HUDEP-2 (cell line): Measurements from ENCODE around the gene PTGES3L.
"Not testable (repeated sequence)": the region's sequence is repeated elsewhere in the genome, so short reads cannot be mapped to it uniquely, and the experiment has no call there.

ENCODE experiments used
- DNase-seq, 76 experiments: peaks; one replicate each; lab custom pipeline; 2025; ENCODE audit not compliant: unreplicated experiment in 76 of 76; lab: John Stamatoyannopoulos, UW

The PTGES3L gene

GRCh38 chr17:42985225-42985624 lies 5.3 kb upstream of the PTGES3L start:
- no peak for DNase-seq

DNA sequence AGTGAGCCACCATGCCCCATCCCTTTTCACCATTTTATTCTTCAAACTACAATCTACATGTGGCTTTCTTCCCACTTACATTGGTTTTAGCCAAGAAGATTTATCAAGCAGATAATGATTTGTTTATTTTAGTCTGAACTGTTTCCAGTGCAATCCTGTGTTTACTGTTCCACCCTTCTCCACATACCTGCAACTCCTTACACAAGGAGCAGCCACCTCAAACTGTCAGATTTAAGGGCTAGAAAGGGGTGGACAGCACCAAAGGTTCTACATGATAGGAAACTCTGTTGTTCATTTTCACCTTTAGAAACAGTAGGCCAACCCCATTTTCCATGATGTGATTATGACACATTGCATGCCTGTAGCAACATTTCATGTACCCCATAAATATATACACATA lies 2.4 kb upstream of the PTGES3L start:
- no peak for DNase-seq

- DNase-seq = peak in 28 of 76 experiments; percentile 5 to 55 (median 22)
Observed at GRCh38 chr17:42980766-42981397, 1.0 kb upstream of the PTGES3L start.

DNA sequence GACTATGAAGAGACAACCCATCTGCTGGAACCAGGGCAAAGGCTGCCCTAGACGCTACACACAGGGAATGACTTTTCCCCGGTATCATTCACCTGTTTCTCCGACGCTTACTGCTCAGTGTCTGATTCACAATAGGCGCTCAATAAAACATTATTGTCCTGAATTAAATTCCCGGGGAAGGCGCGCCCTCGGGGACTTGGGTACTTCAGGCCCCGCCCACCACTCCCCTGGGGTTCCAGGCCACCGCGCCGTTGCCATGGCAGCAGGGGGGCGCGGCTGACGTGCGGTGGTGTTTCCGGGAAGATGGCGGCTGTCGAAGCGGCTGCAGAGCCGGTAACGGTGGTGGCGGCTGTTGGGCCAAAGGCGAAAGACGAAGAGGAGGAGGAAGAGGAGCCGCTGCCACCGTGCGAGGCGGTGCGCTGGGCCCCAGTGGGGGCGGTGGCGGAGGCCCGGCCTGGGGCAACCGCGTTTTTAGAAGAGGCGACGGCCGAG lies 440 bp upstream of the PTGES3L start, which contains the start of gene RUNDC1:
Gene RUNDC1 (plus strand): TSS at position 292 of the 492 bp plus-strand sequence. CDS start 12 bp downstream, at position 304.
- DNase-seq = peak in 74 of 76 experiments; percentile 15 to 91 (median 78)

GRCh38 chr17:42975701-42976100 lies 4.2 kb downstream of the PTGES3L start:
- DNase-seq = not testable (repeated sequence)

- no peak for DNase-seq
Observed at GRCh38 chr17:42975265-42975664, 4.6 kb downstream of the PTGES3L start.

GRCh38 chr17:42973323-42973722 lies 6.6 kb downstream of the PTGES3L start:
- DNase-seq = not testable (repeated sequence)

DNA sequence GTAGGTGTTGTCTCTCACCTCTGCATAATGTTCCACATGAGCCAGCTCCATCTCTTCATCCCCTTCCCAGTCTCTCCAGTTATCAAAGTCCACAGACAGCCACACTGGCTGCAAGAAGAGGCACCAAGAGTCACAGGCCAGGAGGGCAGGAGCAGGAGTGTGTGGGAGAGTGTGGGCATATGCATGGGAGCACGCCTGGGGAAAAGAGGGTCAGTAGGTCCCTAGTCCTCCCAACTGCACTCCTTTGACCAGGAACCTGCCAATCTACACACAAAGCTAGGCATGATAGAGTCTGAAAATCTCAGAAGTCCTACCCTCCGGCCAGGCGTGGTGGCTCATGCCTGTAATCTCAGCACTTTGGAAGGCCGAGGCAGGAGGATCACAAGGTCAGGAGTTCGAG lies 8.3 kb downstream of the PTGES3L start:
- DNase-seq = no peak

DNA sequence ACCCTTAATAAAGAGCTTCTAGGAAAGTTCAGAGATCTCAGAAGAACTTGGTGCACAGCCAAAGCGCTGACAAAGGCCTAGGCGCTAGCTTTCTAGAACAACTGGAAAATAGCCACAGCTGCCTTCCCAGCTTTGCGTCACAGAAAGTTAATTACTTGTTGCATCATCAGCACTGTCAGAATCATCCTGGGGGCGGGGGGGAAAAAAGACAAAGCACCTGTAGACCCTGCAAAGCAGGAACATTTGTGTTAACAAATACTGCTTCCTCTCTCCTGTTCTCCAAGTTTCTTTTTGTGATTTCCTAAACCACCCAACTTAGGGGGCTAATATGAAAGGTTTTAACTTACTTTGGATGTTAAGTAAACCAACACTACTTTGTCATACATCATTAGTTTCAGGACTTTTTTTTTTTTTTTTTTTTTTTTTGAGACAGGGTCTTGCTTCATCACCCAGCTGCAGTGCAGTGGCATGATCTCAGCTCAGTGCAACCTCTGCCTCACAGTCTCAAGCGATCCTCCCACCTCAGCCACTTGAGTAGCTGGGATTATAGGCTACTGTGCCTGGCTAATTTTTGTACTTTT lies 10.8 kb downstream of the PTGES3L start:
- peak in 1 of 76 experiments; percentile 2 for DNase-seq

GRCh38 chr17:42967925-42968324 lies 12.0 kb downstream of the PTGES3L start:
- DNase-seq = no peak

DNA sequence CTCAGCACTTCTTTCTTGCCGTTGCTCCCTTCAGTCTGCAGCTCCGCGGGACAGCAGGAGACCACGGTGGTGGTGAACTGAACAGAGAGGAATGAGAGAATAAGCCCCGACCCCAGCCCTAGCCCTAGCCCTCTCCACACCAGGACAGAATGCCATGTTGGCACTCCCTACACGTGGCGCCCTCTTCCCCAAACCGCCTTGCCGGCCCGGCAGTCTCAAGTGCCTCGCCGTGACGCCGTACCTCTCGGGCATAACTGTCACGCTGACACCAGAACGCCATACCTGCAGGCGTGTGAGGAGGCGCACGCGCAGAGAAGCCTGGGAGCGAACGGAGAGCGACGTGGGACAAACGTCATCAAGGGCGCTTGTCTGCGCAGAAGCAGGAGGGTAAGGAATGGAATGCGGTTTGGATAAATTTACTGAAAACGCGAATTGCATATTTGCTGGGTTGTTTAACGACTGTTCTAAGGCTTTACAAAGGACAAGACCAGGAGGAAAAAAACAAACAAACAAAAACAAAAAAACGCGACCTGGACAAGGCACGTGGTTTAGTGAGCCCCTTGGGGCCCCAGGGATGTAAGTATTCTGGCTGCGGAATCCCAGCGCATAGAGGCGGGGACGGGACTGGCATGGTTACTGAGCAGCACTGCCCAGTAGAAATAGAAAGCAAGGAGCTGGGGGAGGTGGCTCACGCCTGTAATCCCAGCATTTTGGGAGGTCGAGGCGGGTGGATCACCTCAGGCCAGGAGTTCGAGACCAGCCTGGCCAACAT lies 15.5 kb downstream of the PTGES3L start, which contains the start of gene AARSD1:
Gene AARSD1 (minus strand): TSS at position 294 of the 772 bp plus-strand sequence. CDS start 14 bp downstream, at position 280.
- DNase-seq = peak in 75 of 76 experiments; percentile 9 to 92 (median 82)

DNA sequence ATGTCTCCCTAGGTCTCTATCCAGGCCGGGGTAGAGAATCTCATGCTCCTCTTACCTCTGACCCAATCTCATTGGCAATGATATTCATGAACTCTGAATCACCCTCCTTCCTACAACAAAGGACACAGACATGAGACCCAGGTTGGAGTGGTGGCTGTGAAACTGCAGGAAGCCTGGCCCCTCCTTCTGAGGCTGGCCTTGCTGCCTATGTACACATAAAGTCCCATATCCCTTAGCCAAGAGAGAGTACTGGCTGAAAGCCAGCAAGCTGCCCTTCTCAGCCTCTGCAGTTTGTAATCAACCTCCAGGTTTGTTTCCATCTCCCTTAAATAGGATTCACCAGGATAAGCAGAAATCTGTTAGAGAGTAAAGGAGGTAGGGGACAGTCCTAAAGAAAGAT lies 26.2 kb downstream of the PTGES3L start:
- no peak for DNase-seq

GRCh38 chr17:42950044-42950783 lies 29.7 kb downstream of the PTGES3L start:
- no peak for DNase-seq

DNA sequence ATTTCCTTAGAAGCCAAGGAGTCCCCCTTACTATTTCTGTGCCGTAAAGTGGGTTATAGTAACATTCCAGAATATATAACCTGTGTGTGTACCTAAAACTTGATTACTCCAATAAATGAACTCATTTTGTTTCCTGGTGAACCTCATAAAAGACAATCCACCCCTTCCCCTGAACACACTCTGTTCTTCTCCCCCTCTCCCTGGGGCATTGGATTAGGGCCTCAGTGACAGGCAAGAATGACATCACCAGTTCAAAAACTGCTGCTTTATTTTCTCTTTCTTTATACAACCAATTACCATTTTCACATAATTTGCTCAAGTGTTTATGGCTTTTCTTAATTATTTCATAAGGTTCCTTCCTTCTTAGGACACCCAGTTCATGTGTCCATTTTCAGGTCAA lies 33.1 kb downstream of the PTGES3L start:
- DNase-seq = no peak

- DNase-seq = peak in 2 of 76 experiments; percentile 2 to 11
Observed at GRCh38 chr17:42944211-42944610, 35.7 kb downstream of the PTGES3L start.

DNA sequence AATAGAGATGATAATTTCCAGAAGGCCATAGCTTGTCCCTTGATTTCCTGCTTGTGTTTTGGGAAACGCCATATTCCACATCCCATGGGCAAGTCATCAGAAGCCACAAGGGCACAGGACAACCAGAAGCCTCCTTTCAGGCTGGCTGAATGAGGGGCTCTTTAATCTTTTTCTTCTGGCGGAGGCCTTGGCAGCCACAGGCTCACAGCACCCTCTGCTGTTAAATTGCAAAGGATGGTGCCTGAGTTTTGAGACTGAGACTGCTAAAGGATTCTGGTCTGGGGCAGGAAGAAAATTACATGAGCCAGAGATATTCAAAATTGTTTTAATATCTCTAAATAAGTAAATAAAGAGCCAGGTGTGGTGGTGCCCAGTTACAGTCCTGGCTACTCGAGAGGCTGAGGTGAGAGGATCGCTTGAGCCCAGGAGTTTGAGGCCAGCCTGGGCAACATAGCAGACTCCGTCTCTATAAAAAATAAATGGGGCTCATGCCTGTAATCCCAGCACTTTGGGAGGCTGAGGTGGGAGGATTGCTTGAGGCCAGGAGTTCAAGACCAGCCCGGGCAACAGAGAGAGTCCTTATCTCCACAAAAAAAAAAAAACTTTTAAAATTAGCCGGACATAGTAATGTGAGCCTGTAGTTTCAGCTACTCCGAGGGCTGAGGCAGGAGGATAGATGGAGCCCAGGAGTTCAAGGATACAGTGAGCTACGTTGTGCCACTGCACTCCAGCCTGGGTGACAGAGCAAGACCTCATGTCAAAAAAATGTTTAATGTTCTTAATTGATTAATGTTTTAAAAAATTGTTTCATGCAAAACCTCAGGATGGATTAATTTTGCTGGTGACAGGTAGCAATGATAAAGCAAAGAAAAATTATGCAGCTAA lies 41.9 kb downstream of the PTGES3L start:
- DNase-seq = peak in 44 of 76 experiments; percentile 2 to 52 (median 20)

DNA sequence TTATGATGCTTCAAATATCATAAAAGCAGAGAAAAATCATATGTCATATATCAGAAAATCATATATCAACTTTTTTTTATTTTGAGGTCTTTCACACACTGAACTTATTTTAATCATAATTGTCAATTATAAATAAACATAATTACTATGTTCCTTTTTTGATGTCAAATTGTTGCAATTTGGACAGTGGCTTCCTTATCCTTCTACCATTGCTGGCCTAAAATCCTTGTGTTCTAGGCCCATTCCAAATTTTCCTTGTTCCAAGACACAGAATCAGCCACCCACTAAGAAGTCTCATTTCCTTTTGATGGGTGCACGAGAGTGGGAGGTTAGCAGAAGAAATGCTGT lies 50.4 kb downstream of the PTGES3L start:
- DNase-seq = no peak

- peak in 74 of 76 experiments; percentile 11 to 91 (median 66) for DNase-seq
Observed at GRCh38 chr17:42928714-42929496, 51.0 kb downstream of the PTGES3L start.

- no peak for DNase-seq
Observed at GRCh38 chr17:42924891-42925290, 55.0 kb downstream of the PTGES3L start.
